Mesenchymal stem cell (in vitro differentiated cells and primary cell): ENCODE results near the gene TRIM46.
"Not testable (repeated sequence)": the region's sequence is repeated elsewhere in the genome, so short reads cannot be mapped to it uniquely, and the experiment has no call there.

Experiments
- DNase-seq: peaks from one replicate; pipeline ENCODE4 v3.0.0-alpha.2; 2013
- H2AFZ ChIP-seq: one replicate; pipeline ENCODE4 v1.6.1; 2013; ENCODE audit warnings: low read depth, mild to moderate bottlenecking, control low read depth, inconsistent platforms, low read length, moderate library complexity
- H2AK5ac ChIP-seq: 2 replicates; pipeline ENCODE4 v1.6.1; 2013; ENCODE audit warnings: low read length, moderate library complexity, mild to moderate bottlenecking, inconsistent platforms; ENCODE audit not compliant: severe bottlenecking
- H2BK120ac ChIP-seq: one replicate; pipeline ENCODE4 v1.6.1; 2013; ENCODE audit warnings: low read depth, mild to moderate bottlenecking, inconsistent platforms, low read length, moderate library complexity
- H2BK12ac ChIP-seq, 2 experiments: one replicate each; pipeline ENCODE4 v1.6.1; 2013; ENCODE audit warnings: inconsistent platforms in 2 of 2, low read length in 2 of 2, mild to moderate bottlenecking in 2 of 2, moderate library complexity in 2 of 2, control low read depth in 1 of 2
- H2BK15ac ChIP-seq: one replicate; pipeline ENCODE4 v1.6.1; 2013; ENCODE audit warnings: mild to moderate bottlenecking, low read depth, inconsistent platforms; ENCODE audit not compliant: poor library complexity, severe bottlenecking
- H2BK5ac ChIP-seq: 2 replicates; pipeline ENCODE4 v1.6.1; 2013; ENCODE audit warnings: low read depth, mild to moderate bottlenecking, low read length, control low read depth, inconsistent platforms; ENCODE audit not compliant: poor library complexity, severe bottlenecking
- H3K14ac ChIP-seq, 2 experiments: one replicate each; pipeline ENCODE4 v1.6.1; 2013; ENCODE audit warnings: inconsistent platforms in 2 of 2, low read length in 2 of 2, control low read depth in 1 of 2, mild to moderate bottlenecking in 1 of 2, moderate library complexity in 1 of 2
- H3K18ac ChIP-seq, 2 experiments: one replicate each; pipeline ENCODE4 v1.6.1; 2013; ENCODE audit warnings: inconsistent platforms in 2 of 2, low read length in 2 of 2, control low read depth in 1 of 2, low read depth in 1 of 2, mild to moderate bottlenecking in 1 of 2
- H3K23ac ChIP-seq, 2 experiments: one replicate each; pipeline ENCODE4 v1.6.1; 2013; ENCODE audit warnings: inconsistent platforms in 2 of 2, low read length in 2 of 2, mild to moderate bottlenecking in 2 of 2, moderate library complexity in 2 of 2, control low read depth in 1 of 2
- H3K27ac ChIP-seq: 2 replicates; pipeline ENCODE4 v1.5.1; 2013; ENCODE audit warnings: mild to moderate bottlenecking, moderate library complexity, low read length, control low read depth, inconsistent platforms; ENCODE audit not compliant: poor library complexity, severe bottlenecking
- H3K27me3 ChIP-seq, 2 experiments: 2 replicates each; pipeline versions ENCODE4 v1.6.1 to v1.7.0; 2013; ENCODE audit warnings: low read length in 2 of 2, mild to moderate bottlenecking in 2 of 2, moderate library complexity in 2 of 2, control low read depth in 1 of 2, inconsistent platforms in 1 of 2; ENCODE audit not compliant: control insufficient read depth in 1 of 2, insufficient read depth in 1 of 2
- H3K36me3 ChIP-seq, 2 experiments: 2 replicates each; pipeline versions ENCODE4 v1.6.1 to v1.7.0; 2013; ENCODE audit warnings: low read length in 2 of 2, control low read depth in 1 of 2, inconsistent platforms in 1 of 2, low read depth in 1 of 2, mild to moderate bottlenecking in 1 of 2; ENCODE audit not compliant: insufficient read depth in 2 of 2, control insufficient read depth in 1 of 2
- H3K4ac ChIP-seq, 2 experiments: one replicate each; pipeline ENCODE4 v1.6.1; 2013; ENCODE audit warnings: inconsistent platforms in 2 of 2, low read length in 2 of 2, mild to moderate bottlenecking in 2 of 2, moderate library complexity in 2 of 2, control low read depth in 1 of 2, low read depth in 1 of 2
- H3K4me1 ChIP-seq: 2 replicates; pipeline ENCODE4 v1.6.1; 2013; ENCODE audit warnings: low read depth, low read length, control low read depth; ENCODE audit not compliant: control insufficient read depth, insufficient read depth
- H3K4me2 ChIP-seq: 2 replicates; pipeline ENCODE4 v1.6.1; 2013; ENCODE audit warnings: low read length, mild to moderate bottlenecking, inconsistent platforms; ENCODE audit not compliant: poor library complexity, severe bottlenecking
- H3K4me3 ChIP-seq, 2 experiments: 2 replicates each; pipeline versions ENCODE4 v1.5.1 to v1.7.0; 2013; ENCODE audit warnings: low read length in 2 of 2, mild to moderate bottlenecking in 2 of 2, control low read depth in 1 of 2, low read depth in 1 of 2; ENCODE audit not compliant: insufficient read depth in 1 of 2
- H3K79me1 ChIP-seq: replicated peaks from 2 replicates; pipeline ENCODE4 v1.6.1; 2013; ENCODE audit warnings: mild to moderate bottlenecking, control low read depth, low read length, inconsistent platforms; ENCODE audit not compliant: poor library complexity, severe bottlenecking
- H3K9ac ChIP-seq: 2 replicates; pipeline ENCODE4 v1.7.0; 2013; ENCODE audit warnings: mild to moderate bottlenecking, low read length, moderate library complexity
- H3K9me3 ChIP-seq: 2 replicates; pipeline ENCODE4 v1.7.0; 2013; ENCODE audit warnings: mild to moderate bottlenecking, low read length; ENCODE audit not compliant: control insufficient read depth
- H4K8ac ChIP-seq: one replicate; pipeline ENCODE4 v1.6.1; 2013; ENCODE audit warnings: inconsistent platforms, mild to moderate bottlenecking, low read length, moderate library complexity
- H4K91ac ChIP-seq: one replicate; pipeline ENCODE4 v1.6.1; 2013; ENCODE audit warnings: mild to moderate bottlenecking, low read length, inconsistent platforms
- WGBS: methylation state at CpG from one replicate; pipeline ENCODE4 v1.1.7; 2013; ENCODE audit warnings: mixed read lengths; 5-methylcytosine and 5-hydroxymethylcytosine counted together

The TRIM46 gene

DNA sequence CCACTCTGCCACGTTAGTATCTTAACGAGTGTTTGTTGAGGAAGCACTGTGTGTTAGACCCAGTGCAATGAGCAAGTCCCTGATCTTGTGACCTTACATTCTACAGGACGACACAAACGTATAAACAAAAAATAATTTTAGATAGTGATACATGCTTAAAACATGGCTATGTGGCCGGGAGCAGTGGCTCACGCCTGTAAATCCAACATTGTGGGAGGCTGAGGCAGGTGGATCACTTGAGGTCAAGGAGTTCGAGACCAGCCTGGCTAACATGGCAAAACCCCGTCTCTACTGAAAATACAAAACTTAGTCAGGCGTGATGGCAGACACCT, 54.4 kb downstream of the TRIM46 start:
- H3K4ac ChIP-seq, result peak overlapping the region; percentile 12 to 39
- no peak overlapping the region for H3K14ac ChIP-seq
- no peak overlapping the region for H2BK12ac ChIP-seq
- no peaks in the 10 kb centered on the region for H3K9me3 ChIP-seq
- H3K9ac ChIP-seq, result peak overlapping the region; percentile 95
- peak overlapping the region; percentile 64 for H3K4me2 ChIP-seq
- H2AFZ ChIP-seq, result no peak overlapping the region
- peak overlapping the region; percentile 86 for H4K8ac ChIP-seq
- peak overlapping the region; percentile 59 for H3K27ac ChIP-seq
- no peak overlapping the region for H3K23ac ChIP-seq
- peak overlapping the region in 1 of 2 experiments; percentile 46 for H3K18ac ChIP-seq
- H3K79me1 ChIP-seq, result peaks cover 2% of the 10 kb centered on the region
- DNase-seq, result no peak
- no peak overlapping the region for H2BK5ac ChIP-seq
- peak overlapping the region; percentile 89 for H4K91ac ChIP-seq
- no peak overlapping the region for H2BK15ac ChIP-seq
- no peak overlapping the region for H2BK120ac ChIP-seq
- peaks cover 19% of the 10 kb centered on the region for H3K4me1 ChIP-seq
- peaks cover 0 to 3% of the 10 kb centered on the region in 2 experiments for H3K36me3 ChIP-seq
- H2AK5ac ChIP-seq, result peak overlapping the region; percentile 45
- peak overlapping the region in 1 of 2 experiments; percentile 85 for H3K4me3 ChIP-seq
- 47% methylated on average over 7 of the region's 9 CpGs for WGBS
- H3K27me3 ChIP-seq, result no peaks in the 10 kb centered on the region

GRCh38 chr1:155231302-155231701, 57.7 kb downstream of the TRIM46 start:
- peak overlapping the region; percentile 34 for H4K91ac ChIP-seq
- not testable (repeated sequence) for H4K8ac ChIP-seq, H3K9ac ChIP-seq, H3K4me3 ChIP-seq, H2BK12ac ChIP-seq, H3K27me3 ChIP-seq, H3K27ac ChIP-seq, H3K79me1 ChIP-seq, H3K23ac ChIP-seq, H3K9me3 ChIP-seq, H3K14ac ChIP-seq, H3K4me1 ChIP-seq, H3K18ac ChIP-seq, H2AFZ ChIP-seq, H3K4me2 ChIP-seq, H2BK5ac ChIP-seq, DNase-seq, H2BK120ac ChIP-seq, H2AK5ac ChIP-seq, H3K4ac ChIP-seq, H2BK15ac ChIP-seq
- peaks cover 9 to 14% of the 10 kb centered on the region in 2 experiments for H3K36me3 ChIP-seq
- 45% methylated on average over 3 of the region's 3 CpGs for WGBS

GRCh38 chr1:155232001-155232978, 58.6 kb downstream of the TRIM46 start:
- WGBS, result 87% methylated on average over 12 of the region's 13 CpGs
- not testable (repeated sequence) for H3K79me1 ChIP-seq, DNase-seq, H3K4ac ChIP-seq, H2AK5ac ChIP-seq, H3K4me2 ChIP-seq, H4K8ac ChIP-seq, H3K18ac ChIP-seq, H4K91ac ChIP-seq, H2BK120ac ChIP-seq, H3K23ac ChIP-seq, H2BK12ac ChIP-seq, H3K4me3 ChIP-seq, H3K9ac ChIP-seq, H3K9me3 ChIP-seq, H3K4me1 ChIP-seq, H3K27me3 ChIP-seq, H2AFZ ChIP-seq, H3K14ac ChIP-seq, H2BK15ac ChIP-seq
- Histone ChIP-seq H3K27ac (peak overlapping the region; percentile 60), H2BK5ac (peak overlapping the region; percentile 31), H3K36me3 (peaks cover 19 to 22% of the 10 kb centered on the region in 2 experiments)

DNA sequence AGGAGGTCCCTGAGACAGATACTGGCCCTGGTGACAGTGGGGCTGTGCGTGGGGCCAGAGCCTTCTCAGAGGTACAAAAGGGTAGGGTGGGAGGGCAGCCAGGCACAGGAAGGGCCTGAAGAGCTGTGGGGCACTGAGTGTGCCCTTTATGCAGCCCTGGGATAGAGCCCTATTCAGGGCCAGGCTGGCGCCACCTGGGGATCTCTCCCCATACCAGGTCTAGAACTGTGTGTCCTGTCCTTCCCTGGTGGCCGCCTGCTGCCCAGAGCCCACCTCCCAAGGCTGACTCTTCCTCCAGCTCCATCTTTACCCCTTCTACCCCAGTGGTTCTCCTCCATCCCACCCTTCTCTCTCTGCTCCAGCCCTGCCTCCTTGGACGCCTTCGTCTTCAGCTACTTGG, 59.9 kb downstream of the TRIM46 start:
- H2AK5ac ChIP-seq, H4K8ac ChIP-seq, DNase-seq, H3K79me1 ChIP-seq, H2BK15ac ChIP-seq, H3K27me3 ChIP-seq, H3K9me3 ChIP-seq, H3K4me2 ChIP-seq, H3K9ac ChIP-seq, H3K4me1 ChIP-seq, H3K4me3 ChIP-seq, H2BK5ac ChIP-seq, H3K23ac ChIP-seq, H4K91ac ChIP-seq, H3K14ac ChIP-seq, H2AFZ ChIP-seq, H2BK12ac ChIP-seq, H2BK120ac ChIP-seq, H3K27ac ChIP-seq, H3K18ac ChIP-seq, H3K4ac ChIP-seq: not testable (repeated sequence)
- H3K36me3 ChIP-seq, result peaks cover 27% of the 10 kb centered on the region in 2 experiments
- 86% methylated on average over 1 of the region's 5 CpGs for whole genome bisulfite sequencing
